NCI-H460 (cell line): ENCODE measurements around the gene DNMBP. TPM values are rescaled to one million over a fixed set of nuclear protein-coding genes. Genes with fewer than 3 reads are reported as not detected.

Experiments used
- DNase-seq: peaks from one replicate; pipeline ENCODE4 v3.0.0-alpha.2; 2016; ENCODE audit warnings: low read depth; ENCODE audit errors: extremely low read depth
- polyA plus RNA-seq: library from polyadenylated mRNA; depleted of rRNA; stranded (reverse); fragments of >200 nt; gene quantifications from 2 replicates; pipeline ENCODE4 v1.2.3, GENCODE V29; 2014; cell fraction: nucleus; rRNA removed
- total RNA-seq: library from RNA; depleted of rRNA; stranded (reverse); fragments of >200 nt; shearing (Covaris generic); gene quantifications from 2 replicates; pipeline ENCODE4 v1.2.3, GENCODE V29; 2014; rRNA removed

Gene DNMBP, protein sequence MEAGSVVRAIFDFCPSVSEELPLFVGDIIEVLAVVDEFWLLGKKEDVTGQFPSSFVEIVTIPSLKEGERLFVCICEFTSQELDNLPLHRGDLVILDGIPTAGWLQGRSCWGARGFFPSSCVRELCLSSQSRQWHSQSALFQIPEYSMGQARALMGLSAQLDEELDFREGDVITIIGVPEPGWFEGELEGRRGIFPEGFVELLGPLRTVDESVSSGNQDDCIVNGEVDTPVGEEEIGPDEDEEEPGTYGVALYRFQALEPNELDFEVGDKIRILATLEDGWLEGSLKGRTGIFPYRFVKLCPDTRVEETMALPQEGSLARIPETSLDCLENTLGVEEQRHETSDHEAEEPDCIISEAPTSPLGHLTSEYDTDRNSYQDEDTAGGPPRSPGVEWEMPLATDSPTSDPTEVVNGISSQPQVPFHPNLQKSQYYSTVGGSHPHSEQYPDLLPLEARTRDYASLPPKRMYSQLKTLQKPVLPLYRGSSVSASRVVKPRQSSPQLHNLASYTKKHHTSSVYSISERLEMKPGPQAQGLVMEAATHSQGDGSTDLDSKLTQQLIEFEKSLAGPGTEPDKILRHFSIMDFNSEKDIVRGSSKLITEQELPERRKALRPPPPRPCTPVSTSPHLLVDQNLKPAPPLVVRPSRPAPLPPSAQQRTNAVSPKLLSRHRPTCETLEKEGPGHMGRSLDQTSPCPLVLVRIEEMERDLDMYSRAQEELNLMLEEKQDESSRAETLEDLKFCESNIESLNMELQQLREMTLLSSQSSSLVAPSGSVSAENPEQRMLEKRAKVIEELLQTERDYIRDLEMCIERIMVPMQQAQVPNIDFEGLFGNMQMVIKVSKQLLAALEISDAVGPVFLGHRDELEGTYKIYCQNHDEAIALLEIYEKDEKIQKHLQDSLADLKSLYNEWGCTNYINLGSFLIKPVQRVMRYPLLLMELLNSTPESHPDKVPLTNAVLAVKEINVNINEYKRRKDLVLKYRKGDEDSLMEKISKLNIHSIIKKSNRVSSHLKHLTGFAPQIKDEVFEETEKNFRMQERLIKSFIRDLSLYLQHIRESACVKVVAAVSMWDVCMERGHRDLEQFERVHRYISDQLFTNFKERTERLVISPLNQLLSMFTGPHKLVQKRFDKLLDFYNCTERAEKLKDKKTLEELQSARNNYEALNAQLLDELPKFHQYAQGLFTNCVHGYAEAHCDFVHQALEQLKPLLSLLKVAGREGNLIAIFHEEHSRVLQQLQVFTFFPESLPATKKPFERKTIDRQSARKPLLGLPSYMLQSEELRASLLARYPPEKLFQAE (N-terminal part only)
- total RNA-seq = 13.3 and 13.5 TPM in 2 replicates
- 6.9 and 10.1 TPM in 2 replicates for polyA plus RNA-seq

GRCh38 chr10:100009793-100010676, at the start of gene DNMBP:
TSS of gene DNMBP (minus strand) at chr10:100009947. CDS start at chr10:99972124, 37,823 bp downstream.
- peak; percentile 78 for DNase-seq

GRCh38 chr10:100057948-100058347, 48.2 kb upstream of the DNMBP start:
- DNase-seq = no peak

DNA sequence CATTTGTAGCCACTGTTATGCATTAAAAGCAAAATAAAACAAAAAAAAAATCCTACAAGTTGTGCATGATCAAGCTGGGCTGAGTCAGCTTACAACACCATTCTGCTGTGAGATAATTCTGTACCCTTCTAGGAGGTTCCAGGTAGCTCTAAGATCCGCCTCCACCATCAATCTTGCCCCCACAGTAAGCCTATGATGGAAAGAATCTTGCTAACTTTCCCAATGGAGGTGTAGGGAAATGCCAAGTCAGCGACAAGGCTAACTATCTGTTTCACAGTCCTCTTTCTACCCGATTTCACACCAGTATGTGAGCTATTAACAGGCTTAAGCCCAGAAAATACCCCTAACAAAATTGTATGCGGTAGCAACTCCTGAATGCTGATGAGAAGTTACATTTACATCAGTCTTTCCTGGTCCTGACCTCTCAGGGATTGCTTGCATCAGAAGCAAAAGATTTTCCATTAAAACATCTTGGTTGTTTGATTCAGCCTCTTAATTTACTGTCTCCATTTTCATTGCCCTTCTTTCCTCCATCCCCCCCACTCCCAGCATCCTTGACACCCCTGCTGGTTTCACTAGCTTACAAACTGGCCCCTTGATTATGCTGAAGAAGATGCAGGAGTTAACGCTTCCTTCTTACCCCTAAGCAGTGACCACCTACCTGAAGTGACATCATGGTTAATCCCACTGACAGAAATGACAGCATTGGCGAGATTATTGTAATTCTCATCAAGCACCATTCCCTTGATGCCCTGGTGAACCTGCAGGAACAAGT, 44.1 kb upstream of the DNMBP start:
- DNase-seq = no peak

DNA sequence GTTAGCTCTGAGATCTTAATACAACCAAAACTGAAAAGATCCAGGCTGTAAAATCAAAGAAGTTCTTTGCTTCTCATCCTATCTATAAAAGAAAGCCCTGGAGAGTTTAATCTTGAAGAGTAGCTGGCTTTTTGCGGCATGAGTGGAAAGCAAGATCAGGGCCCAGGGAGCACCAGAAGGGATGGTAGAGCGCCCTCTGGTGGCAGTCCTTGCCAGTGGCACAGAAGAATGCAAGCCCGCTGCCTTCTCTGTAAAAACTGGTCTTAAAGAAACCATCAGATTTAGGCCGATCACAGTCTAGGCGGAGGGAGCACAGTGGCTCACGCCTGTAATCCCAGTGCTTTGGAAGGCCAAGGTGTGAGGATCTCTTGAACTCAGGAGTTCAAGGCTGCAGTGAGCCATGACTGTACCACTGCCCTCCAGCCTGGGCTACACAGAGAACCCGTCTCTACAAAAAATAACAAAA, 36.3 kb upstream of the DNMBP start:
- DNase-seq = peak; percentile 78

- DNase-seq = peak; percentile 0
These were observed 35.8 kb upstream of the DNMBP start for GRCh38 chr10:100045592-100045991.

- no peak for DNase-seq
These were observed 34.0 kb upstream of the DNMBP start for GRCh38 chr10:100043796-100044195.

- peak; percentile 14 for DNase-seq
These were observed 33.6 kb upstream of the DNMBP start for GRCh38 chr10:100043344-100043743.

GRCh38 chr10:100041306-100042002, 31.7 kb upstream of the DNMBP start:
- no peak for DNase-seq

- no peak for DNase-seq
These were observed 28.9 kb upstream of the DNMBP start for GRCh38 chr10:100038561-100039071.

DNA sequence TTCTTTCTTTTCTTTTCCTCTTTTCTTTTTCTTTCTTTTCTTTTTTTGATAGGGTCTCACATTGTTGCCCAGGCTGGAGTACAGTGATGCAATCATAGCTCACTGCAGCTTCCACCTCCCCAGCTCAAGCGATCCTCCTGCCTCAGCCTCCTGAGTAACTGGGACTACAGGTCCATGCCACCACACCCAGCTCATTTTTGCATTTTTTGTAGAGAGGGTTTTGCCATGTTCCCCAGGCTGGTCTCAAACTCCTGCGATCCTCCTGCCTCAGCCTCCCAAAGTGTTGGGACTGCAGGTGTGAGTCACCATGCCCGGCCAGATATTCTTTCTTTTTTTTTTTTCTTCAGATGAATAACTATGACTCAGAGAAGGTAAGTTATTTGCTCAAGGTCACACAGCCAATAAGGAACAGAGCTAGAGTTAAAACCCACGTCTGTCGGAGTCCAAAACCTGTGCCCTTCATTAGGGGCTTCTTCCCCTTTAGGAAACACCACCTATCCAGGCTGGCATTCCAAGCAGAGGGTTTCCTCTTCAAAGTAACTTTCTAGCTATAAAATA, 28.1 kb upstream of the DNMBP start:
- no peak for DNase-seq

GRCh38 chr10:100036850-100037249, 27.1 kb upstream of the DNMBP start:
- no peak for DNase-seq

GRCh38 chr10:100033766-100034418, 24.1 kb upstream of the DNMBP start:
- no peak for DNase-seq

DNA sequence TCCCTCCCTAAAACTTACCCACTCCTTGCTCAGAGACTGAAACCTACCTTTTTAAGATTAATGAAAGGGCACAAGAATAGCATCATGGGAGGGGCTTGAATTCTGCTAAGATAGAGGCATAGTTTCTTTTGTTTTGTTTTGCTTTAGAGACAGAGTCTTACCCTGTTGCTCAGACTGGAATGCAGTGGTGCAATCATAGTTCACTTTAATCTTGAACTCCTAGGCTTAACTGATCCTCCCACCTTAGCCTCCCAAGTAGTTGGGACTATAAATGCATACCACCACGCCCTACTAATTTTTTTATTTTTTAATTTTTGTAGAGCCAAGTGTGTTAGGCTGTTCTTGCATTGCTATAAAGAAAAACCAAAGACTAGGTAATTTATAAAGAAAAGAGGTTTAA, 17.7 kb upstream of the DNMBP start:
- no peak for DNase-seq

- no peak for DNase-seq
These were observed 15.8 kb upstream of the DNMBP start for GRCh38 chr10:100025576-100025975.

DNA sequence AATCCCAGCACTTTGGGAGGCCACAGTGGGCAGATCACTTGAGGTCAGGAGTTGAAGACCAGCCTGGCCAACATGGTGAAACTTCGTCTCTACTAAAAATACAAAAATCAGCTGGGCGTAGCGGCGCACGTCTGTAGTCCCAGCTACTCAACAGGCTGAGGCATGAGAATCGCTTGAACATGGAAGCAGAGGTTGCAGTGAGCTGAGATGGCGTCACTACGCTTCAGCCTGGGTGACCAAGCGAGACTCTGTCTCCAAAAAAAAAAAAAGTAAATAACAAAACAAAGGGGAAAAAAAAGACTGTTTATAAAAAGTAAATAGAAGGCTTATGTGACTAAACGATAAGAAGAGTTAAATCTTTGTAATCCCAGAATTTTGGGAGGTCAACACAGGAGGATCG, 15.0 kb upstream of the DNMBP start:
- DNase-seq = no peak

- DNase-seq = no peak
These were observed 12.7 kb upstream of the DNMBP start for GRCh38 chr10:100022403-100022802.

DNA sequence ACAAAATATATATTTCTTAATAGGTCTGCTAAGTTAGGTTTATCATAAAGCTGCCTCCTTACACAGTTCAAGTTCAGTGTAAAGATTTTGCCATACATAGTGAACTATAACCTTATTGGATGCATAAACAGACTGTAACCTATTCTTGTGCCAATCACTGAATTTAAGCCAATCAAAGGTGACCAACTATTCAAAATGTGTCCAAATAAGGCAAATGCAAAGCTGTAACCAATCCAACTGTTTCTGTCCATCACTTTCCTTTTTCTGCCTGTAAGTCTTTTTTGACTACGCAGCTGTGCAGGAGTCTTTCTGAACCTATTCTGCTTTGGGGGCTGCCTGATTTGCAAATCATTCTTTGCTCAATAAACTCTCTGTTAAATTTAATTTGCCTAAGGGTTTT, 11.6 kb upstream of the DNMBP start:
- no peak for DNase-seq
